ENCODE measurements around the gene USP2.
"Not testable (repeated sequence)": the region's sequence is repeated elsewhere in the genome, so short reads cannot be mapped to it uniquely, and the experiment has no call there.

GRCh38 chr11:119382513-119382912 lies 1.0 kb upstream of the USP2 start:
- TF ChIP-seq, protein P1, sequence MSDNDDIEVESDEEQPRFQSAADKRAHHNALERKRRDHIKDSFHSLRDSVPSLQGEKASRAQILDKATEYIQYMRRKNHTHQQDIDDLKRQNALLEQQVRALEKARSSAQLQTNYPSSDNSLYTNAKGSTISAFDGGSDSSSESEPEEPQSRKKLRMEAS (IDR thresholded peaks at IDR 0.05) = not testable (repeated sequence)
- not testable (repeated sequence) for TF ChIP-seq POLR2A (IDR thresholded peaks at IDR 0.05; ENCODE audit: control extremely low read depth in 1 of 2, low read depth in 2 of 2, low read length in 2 of 2); GABPA (IDR thresholded peaks at IDR 0.05; ENCODE audit: borderline replicate concordance, insufficient read depth, low read length); HDAC2 (IDR thresholded peaks at IDR 0.05; ENCODE audit: borderline replicate concordance in 1 of 2, low read depth in 2 of 2, low read length in 2 of 2); POLR2AphosphoS5 (IDR thresholded peaks at IDR 0.05; ENCODE audit: low read depth, low read length); EZH2 (IDR thresholded peaks at IDR 0.05; ENCODE audit: low read depth, low read length, severe bottlenecking); BCL11A (IDR thresholded peaks at IDR 0.05; ENCODE audit: low read depth in 2 of 2, low read length in 2 of 2); RFX5 (IDR thresholded peaks at IDR 0.05; ENCODE audit: borderline replicate concordance, low read depth, low read length); CHD2 (IDR thresholded peaks at IDR 0.05; ENCODE audit: low read length); POU5F1 (IDR thresholded peaks at IDR 0.05; ENCODE audit: low read depth, low read length); RAD21 (IDR thresholded peaks at IDR 0.05 in 1 of 2, conservative IDR thresholded peaks at IDR 0.05 in 1 of 2; ENCODE audit: low read depth in 2 of 2, low read length in 2 of 2); YY1 (IDR thresholded peaks at IDR 0.05; ENCODE audit: low read depth, low read length)
- TF ChIP-seq, protein P2, sequence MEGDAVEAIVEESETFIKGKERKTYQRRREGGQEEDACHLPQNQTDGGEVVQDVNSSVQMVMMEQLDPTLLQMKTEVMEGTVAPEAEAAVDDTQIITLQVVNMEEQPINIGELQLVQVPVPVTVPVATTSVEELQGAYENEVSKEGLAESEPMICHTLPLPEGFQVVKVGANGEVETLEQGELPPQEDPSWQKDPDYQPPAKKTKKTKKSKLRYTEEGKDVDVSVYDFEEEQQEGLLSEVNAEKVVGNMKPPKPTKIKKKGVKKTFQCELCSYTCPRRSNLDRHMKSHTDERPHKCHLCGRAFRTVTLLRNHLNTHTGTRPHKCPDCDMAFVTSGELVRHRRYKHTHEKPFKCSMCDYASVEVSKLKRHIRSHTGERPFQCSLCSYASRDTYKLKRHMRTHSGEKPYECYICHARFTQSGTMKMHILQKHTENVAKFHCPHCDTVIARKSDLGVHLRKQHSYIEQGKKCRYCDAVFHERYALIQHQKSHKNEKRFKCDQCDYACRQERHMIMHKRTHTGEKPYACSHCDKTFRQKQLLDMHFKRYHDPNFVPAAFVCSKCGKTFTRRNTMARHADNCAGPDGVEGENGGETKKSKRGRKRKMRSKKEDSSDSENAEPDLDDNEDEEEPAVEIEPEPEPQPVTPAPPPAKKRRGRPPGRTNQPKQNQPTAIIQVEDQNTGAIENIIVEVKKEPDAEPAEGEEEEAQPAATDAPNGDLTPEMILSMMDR (IDR thresholded peaks at IDR 0.05; ENCODE audit: control extremely low read depth in 1 of 3, insufficient read depth in 1 of 3, low read depth in 1 of 3, low read length in 3 of 3) = not testable (repeated sequence)
- TF ChIP-seq, protein P3, sequence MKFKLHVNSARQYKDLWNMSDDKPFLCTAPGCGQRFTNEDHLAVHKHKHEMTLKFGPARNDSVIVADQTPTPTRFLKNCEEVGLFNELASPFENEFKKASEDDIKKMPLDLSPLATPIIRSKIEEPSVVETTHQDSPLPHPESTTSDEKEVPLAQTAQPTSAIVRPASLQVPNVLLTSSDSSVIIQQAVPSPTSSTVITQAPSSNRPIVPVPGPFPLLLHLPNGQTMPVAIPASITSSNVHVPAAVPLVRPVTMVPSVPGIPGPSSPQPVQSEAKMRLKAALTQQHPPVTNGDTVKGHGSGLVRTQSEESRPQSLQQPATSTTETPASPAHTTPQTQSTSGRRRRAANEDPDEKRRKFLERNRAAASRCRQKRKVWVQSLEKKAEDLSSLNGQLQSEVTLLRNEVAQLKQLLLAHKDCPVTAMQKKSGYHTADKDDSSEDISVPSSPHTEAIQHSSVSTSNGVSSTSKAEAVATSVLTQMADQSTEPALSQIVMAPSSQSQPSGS (IDR thresholded peaks at IDR 0.05; ENCODE audit: low read length) = not testable (repeated sequence)
